ENCODE results near the gene ZPBP. TPM values are rescaled to one million over a fixed set of nuclear protein-coding genes. Genes with fewer than 3 reads are reported as not detected.
A peak's percentile ranks its signal among the peaks of the same experiment; 100 is the strongest.

Gene ZPBP, protein sequence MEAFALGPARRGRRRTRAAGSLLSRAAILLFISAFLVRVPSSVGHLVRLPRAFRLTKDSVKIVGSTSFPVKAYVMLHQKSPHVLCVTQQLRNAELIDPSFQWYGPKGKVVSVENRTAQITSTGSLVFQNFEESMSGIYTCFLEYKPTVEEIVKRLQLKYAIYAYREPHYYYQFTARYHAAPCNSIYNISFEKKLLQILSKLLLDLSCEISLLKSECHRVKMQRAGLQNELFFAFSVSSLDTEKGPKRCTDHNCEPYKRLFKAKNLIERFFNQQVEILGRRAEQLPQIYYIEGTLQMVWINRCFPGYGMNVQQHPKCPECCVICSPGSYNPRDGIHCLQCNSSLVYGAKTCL
- 1 to 10 TPM in 1 of 4 donors, under 1 TPM in 2, not detected in 1; 0.71 to 1.5 (median 0.89) TPM for total RNA-seq

DNA sequence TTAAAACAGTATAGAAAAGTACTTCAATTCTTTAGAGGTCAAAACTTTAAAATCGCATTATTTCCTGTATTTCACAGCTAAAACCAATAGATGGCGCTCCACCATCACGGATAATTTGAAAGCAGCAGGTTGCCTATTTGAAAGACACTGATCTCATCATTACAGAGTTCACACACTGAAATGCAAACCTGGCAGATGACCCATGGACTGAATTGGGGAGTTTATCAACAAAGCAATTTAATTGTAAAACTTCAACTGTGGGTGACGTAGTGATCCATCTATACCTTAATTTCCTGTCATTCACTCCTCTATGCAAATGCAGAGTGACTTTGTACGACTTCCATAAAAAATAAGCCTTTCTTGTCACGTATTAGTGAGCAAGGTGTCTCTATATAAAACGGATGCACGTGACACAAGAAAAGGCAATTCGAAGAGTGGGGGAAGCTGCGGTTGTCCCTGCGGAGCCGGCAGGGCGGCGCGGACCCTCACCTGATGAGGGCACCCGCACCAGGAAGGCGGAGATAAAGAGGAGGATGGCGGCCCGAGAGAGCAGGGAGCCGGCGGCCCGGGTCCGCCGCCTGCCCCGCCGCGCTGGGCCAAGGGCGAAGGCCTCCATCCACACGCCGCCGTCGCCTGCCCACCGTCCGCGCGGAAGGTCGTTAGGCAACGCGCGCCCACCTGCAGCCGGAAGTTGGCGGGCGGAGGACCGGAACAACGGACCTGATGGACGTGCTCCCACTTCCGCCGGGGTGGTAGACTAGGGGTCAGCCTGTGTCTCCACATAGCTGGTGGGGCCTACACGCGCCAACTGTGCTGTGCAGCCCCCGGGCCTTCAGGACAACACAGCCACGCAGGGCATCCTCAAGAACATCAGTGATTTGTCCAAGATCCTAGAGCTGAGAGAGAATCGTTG, at the start of gene ZPBP:
Gene ZPBP, minus strand, starts transcription at position 668 of the 913 bp plus-strand sequence. Its CDS starts 52 bp downstream, at position 616.
- no peak within 1 kb of the TSS for H3K27ac ChIP-seq
- peak within 1 kb of the TSS in 2 of 3 donors; percentile 32 to 35 for H3K4me3 ChIP-seq (replicated peaks in 1 of 3)
- no peaks in the 10 kb centered on the region for H3K36me3 ChIP-seq
- WGBS, 2 donors = 23 to 25% methylated on average over 22 to 28 of the region's 53 CpGs
- H3K4me1 ChIP-seq = peaks cover 0 to 5% of the 10 kb centered on the region in 2 donors
- TF ChIP-seq POLR2A (IDR thresholded peaks at IDR 0.05) (no peak), CTCF (IDR thresholded peaks at IDR 0.05) (peak; percentile 26 to 82 (median 68))
- intact Hi-C loops (cut with DNase I) = loop anchor here (10.0 kb wide), 1 partner anchor 1062 kb away; no protein-coding TSS in a partner anchor
- DNase-seq = peak; percentile 37 to 38
- H3K9me3 ChIP-seq = no peaks in the 10 kb centered on the region
- H3K27me3 ChIP-seq = no peaks in the 10 kb centered on the region

- DNase-seq = no peak
- peak in 5 of 6 experiments; percentile 7 to 72 (median 55) for TF ChIP-seq CTCF (IDR thresholded peaks at IDR 0.05)
- no peak for TF ChIP-seq POLR2A (IDR thresholded peaks at IDR 0.05)
- intact Hi-C loops (cut with DNase I) = no loop called here
- H3K9me3 ChIP-seq = no peaks in the 10 kb centered on the region
- H3K27ac ChIP-seq = no peak overlapping the region
- no peaks in the 10 kb centered on the region for H3K36me3 ChIP-seq
- no peaks in the 10 kb centered on the region for H3K4me1 ChIP-seq
- 30 to 31% methylated on average over 5 of the region's 5 CpGs for WGBS, 2 donors
- no peaks in the 10 kb centered on the region for H3K27me3 ChIP-seq
- H3K4me3 ChIP-seq (replicated peaks in 1 of 3) = no peak overlapping the region
Observed at GRCh38 chr7:50142425-50143017, 49.5 kb upstream of the ZPBP start.

GRCh38 chr7:50141854-50142253, 48.8 kb upstream of the ZPBP start:
- H3K4me3 ChIP-seq (replicated peaks in 1 of 3) = no peak overlapping the region
- H3K27ac ChIP-seq = no peak overlapping the region
- WGBS, 2 donors = 59 to 79% methylated on average over 12 of the region's 12 CpGs
- H3K9me3 ChIP-seq = no peaks in the 10 kb centered on the region
- H3K27me3 ChIP-seq = no peaks in the 10 kb centered on the region
- intact Hi-C loops (cut with DNase I) = no loop called here
- no peak for DNase-seq
- no peaks in the 10 kb centered on the region for H3K36me3 ChIP-seq
- TF ChIP-seq CTCF (IDR thresholded peaks at IDR 0.05) = no peak
- TF ChIP-seq POLR2A (IDR thresholded peaks at IDR 0.05) = no peak
- no peaks in the 10 kb centered on the region for H3K4me1 ChIP-seq

- H3K4me3 ChIP-seq (replicated peaks in 1 of 3) = no peak overlapping the region
- 29 to 42% methylated on average over 5 of the region's 5 CpGs for WGBS, 2 donors
- DNase-seq = no peak
- no peaks in the 10 kb centered on the region for H3K27me3 ChIP-seq
- H3K4me1 ChIP-seq = no peaks in the 10 kb centered on the region
- no peaks in the 10 kb centered on the region for H3K36me3 ChIP-seq
- intact Hi-C loops (cut with DNase I) = no loop called here
- no peaks in the 10 kb centered on the region for H3K9me3 ChIP-seq
- no peak overlapping the region for H3K27ac ChIP-seq
- no peak for TF ChIP-seq POLR2A (IDR thresholded peaks at IDR 0.05)
- TF ChIP-seq CTCF (IDR thresholded peaks at IDR 0.05) = no peak
Observed at GRCh38 chr7:50141131-50141530, 48.1 kb upstream of the ZPBP start.
